Activated B cell treated with CpG ODN at 0.5 μM for 24 hours (primary cell): ENCODE data around the gene CHRNA5. TPM values are rescaled to one million over a fixed set of nuclear protein-coding genes. Genes with fewer than 3 reads are reported as not detected.

Source experiments
- ATAC-seq: fragments of 200-7000 bp; cut with Tn5 transposase; one replicate; pipeline ENCODE4 v1.10.0; 2021; ENCODE audit warnings: low read depth, mild to moderate bottlenecking, moderate library complexity
- CTCF ChIA-PET: fragments of 350-600 bp; sonication (Branson Sonifier 250); formaldehyde crosslinking; loops from one replicate; lab custom pipeline; 2021; ENCODE audit warnings: antibody characterized with exemption; lab: Charles Lee
- POLR2A ChIA-PET: fragments of 350-600 bp; sonication (Branson Sonifier 250); formaldehyde crosslinking; loops from one replicate; lab custom pipeline; 2021; ENCODE audit warnings: antibody characterized with exemption; lab: Charles Lee
- DNase-seq: peaks from one replicate; pipeline ENCODE4 v3.0.0; 2022
- H3K27ac Mint-ChIP-seq: one replicate; pipeline ENCODE4 v1.8.0; 2020; ENCODE audit warnings: mixed read lengths
- H3K27me3 Mint-ChIP-seq: one replicate; pipeline ENCODE4 v1.8.0; 2021; ENCODE audit warnings: mixed read lengths
- H3K36me3 Mint-ChIP-seq: one replicate; pipeline ENCODE4 v1.8.0; 2021; ENCODE audit warnings: low read depth, mixed read lengths
- H3K4me1 Mint-ChIP-seq: one replicate; pipeline ENCODE4 v1.8.0; 2021; ENCODE audit warnings: mixed read lengths
- H3K4me3 Mint-ChIP-seq: one replicate; pipeline ENCODE4 v1.8.0; 2020; ENCODE audit warnings: mild to moderate bottlenecking, mixed read lengths
- H3K9me3 Mint-ChIP-seq: one replicate; pipeline ENCODE4 v1.8.0; 2020; ENCODE audit warnings: mixed read lengths
- CTCF ChIP-seq: fragments of 200-600 bp; IDR thresholded peaks from one replicate; pipeline ENCODE4 v1.8.0; 2022; ENCODE audit warnings: antibody characterized with exemption, mild to moderate bottlenecking
- intact Hi-C: fragments of 100-400 bp; cut with micrococcal nuclease; formaldehyde crosslinking; loops from one replicate; pipeline ENCODE4 v1.15.1; 2024
- total RNA-seq: library from RNA; stranded (reverse); gene quantifications from 2 replicates; pipeline ENCODE4 v1.2.3, GENCODE V29; 2022

Gene CHRNA5
- total RNA-seq, 1 donor from 2014 or later: 1.3 TPM

- Mint-ChIP-seq H3K4me1 (peaks cover 21% of the 10 kb centered on the region), H3K4me3 (peak overlapping the region; percentile 86), H3K27ac (no peak overlapping the region), H3K9me3 (no peaks in the 10 kb centered on the region), H3K27me3 (peaks cover 3% of the 10 kb centered on the region), H3K36me3 (no peaks in the 10 kb centered on the region)
- ATAC-seq (no peak), DNase-seq (no peak)
- ChIA-PET POLR2A (interaction anchor here (0.6 to 2.7 kb wide), 5 partner anchors 14 to 129 kb away, joined by 4 to 57 read pairs (median 4); partner anchors contain the start of genes IREB2 and PSMA4), CTCF (interaction anchor here (2.0 kb wide), 1 partner anchor 26 kb away, joined by 6 read pairs; the partner anchor contains the start of gene PSMA4)
- no peak for TF ChIP-seq CTCF
- intact Hi-C loops: loop anchor here (1.0 kb wide), 2 partner anchors 26 to 128 kb away; partner anchors contain the start of genes IREB2 and PSMA4
These were observed 843 bp downstream of the CHRNA5 start for GRCh38 chr15:78565951-78566774.

GRCh38 chr15:78567531-78567930, 2.2 kb downstream of the CHRNA5 start:
- H3K27me3 Mint-ChIP-seq: peaks cover 3% of the 10 kb centered on the region
- H3K9me3 Mint-ChIP-seq: no peaks in the 10 kb centered on the region
- POLR2A ChIA-PET: interaction anchor here (0.6 to 2.2 kb wide), 2 partner anchors 27 to 419 kb away, joined by 9 to 10 read pairs; partner anchors contain the start of gene PSMA4
- no peak for TF ChIP-seq CTCF
- DNase-seq (no peak), ATAC-seq (no peak)
- peaks cover 21% of the 10 kb centered on the region for H3K4me1 Mint-ChIP-seq
- CTCF ChIA-PET: interaction anchor here (0.6 kb wide), 1 partner anchor 37 kb away, joined by 3 read pairs; no protein-coding TSS in a partner anchor
- no peaks in the 10 kb centered on the region for H3K36me3 Mint-ChIP-seq
- intact Hi-C loops: no loop called here
- H3K27ac Mint-ChIP-seq: no peak overlapping the region
- H3K4me3 Mint-ChIP-seq: no peak overlapping the region

- H3K27me3 Mint-ChIP-seq: peaks cover 3% of the 10 kb centered on the region
- ATAC-seq (no peak), DNase-seq (no peak)
- ChIA-PET CTCF (no interaction called here), POLR2A (no interaction called here)
- H3K36me3 Mint-ChIP-seq: no peaks in the 10 kb centered on the region
- TF ChIP-seq CTCF: no peak
- peaks cover 11% of the 10 kb centered on the region for H3K4me1 Mint-ChIP-seq
- intact Hi-C loops: no loop called here
- no peak overlapping the region for H3K27ac Mint-ChIP-seq
- H3K9me3 Mint-ChIP-seq: no peaks in the 10 kb centered on the region
- H3K4me3 Mint-ChIP-seq: no peak overlapping the region
These were observed 5.4 kb downstream of the CHRNA5 start for GRCh38 chr15:78570710-78571109.

- POLR2A ChIA-PET: no interaction called here
- H3K4me3 Mint-ChIP-seq: no peak overlapping the region
- H3K36me3 Mint-ChIP-seq: no peaks in the 10 kb centered on the region
- no peaks in the 10 kb centered on the region for H3K9me3 Mint-ChIP-seq
- H3K4me1 Mint-ChIP-seq: peaks cover 5% of the 10 kb centered on the region
- DNase-seq: no peak
- peaks cover 3% of the 10 kb centered on the region for H3K27me3 Mint-ChIP-seq
- ATAC-seq: no peak
- no peak for TF ChIP-seq CTCF
- H3K27ac Mint-ChIP-seq: no peak overlapping the region
- intact Hi-C loops: no loop called here
- CTCF ChIA-PET: no interaction called here
These were observed 6.1 kb downstream of the CHRNA5 start for GRCh38 chr15:78571382-78571781.

- ChIA-PET POLR2A (no interaction called here), CTCF (no interaction called here)
- intact Hi-C loops: no loop called here
- no peak for DNase-seq
- no peak overlapping the region for H3K4me3 Mint-ChIP-seq
- no peaks in the 10 kb centered on the region for H3K9me3 Mint-ChIP-seq
- ATAC-seq: no peak
- H3K4me1 Mint-ChIP-seq: peaks cover 3% of the 10 kb centered on the region
- TF ChIP-seq CTCF: no peak
- H3K27ac Mint-ChIP-seq: no peak overlapping the region
- H3K36me3 Mint-ChIP-seq: no peaks in the 10 kb centered on the region
- no peaks in the 10 kb centered on the region for H3K27me3 Mint-ChIP-seq
These were observed 8.1 kb downstream of the CHRNA5 start for GRCh38 chr15:78573416-78573815.
